ENCODE measurements around the gene CTU2. TPM values are rescaled to one million over a fixed set of nuclear protein-coding genes. Genes with fewer than 3 reads are reported as not detected.

The CTU2 gene
- total and polyA plus RNA-seq, 9 of the 15 experiments (the other 6 are each of a cell fraction or from before 2014, with no cell fraction given): 1.3 to 105 (median 23.2) TPM

DNA sequence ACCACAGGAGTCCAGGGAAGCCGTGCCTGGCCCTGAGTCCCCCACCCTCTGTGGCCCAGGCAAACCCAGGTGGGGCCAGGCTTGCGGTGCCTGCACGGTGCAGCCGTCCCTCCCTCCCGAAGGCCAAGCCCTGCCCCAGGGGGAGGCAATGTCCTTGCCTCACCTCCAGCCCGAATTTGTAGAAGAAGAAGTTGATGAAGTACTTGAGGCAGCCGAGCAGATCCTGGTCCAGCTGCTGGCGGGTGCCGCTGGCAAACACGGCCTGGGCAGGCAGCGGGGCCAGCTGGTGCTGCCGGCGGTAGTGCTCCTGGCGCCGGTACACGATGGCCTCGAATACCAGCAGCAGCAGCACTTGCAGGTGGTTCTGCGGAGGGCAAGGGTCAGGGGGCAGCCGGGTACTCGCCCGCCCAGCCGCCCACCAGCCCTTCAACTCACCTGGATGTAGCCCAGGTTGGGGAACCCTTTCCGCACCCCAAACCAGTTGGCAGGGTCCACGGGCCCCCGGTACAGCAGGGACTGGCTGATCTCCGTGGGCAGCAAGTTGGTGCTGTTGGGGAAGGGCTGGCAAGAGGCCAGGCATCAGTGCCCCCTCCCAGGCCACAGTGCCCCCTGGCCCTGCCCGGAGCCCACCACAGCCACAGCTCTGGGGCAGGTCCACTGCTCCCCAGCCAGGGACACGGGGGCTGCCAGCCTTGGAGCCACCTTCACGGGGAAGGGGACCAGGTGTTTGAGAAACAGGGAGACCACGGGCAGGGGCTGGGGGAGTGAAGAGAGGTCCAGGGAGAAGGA, 26.1 kb downstream of the CTU2 start:
- no peaks in the 10 kb centered on the region for H3K9me3 ChIP-seq (replicated peaks; ENCODE audit: control insufficient read depth, insufficient read depth, low read depth, low read length)
- no peak overlapping the region for H3K4me3 ChIP-seq
- POLR2A ChIA-PET: no interaction called here
- DNase-seq (ENCODE audit: extremely low read depth in 1 of 4, low spot score in 3 of 4) (no peak), FAIRE-seq (no peak), ATAC-seq (peak; percentile 30; the same call in 2 of the 3 replicates)
- no peaks in the 10 kb centered on the region for H3K9me1 ChIP-seq (ENCODE audit: control insufficient read depth, insufficient read depth, low read length)
- H3K9ac ChIP-seq (ENCODE audit: insufficient read depth in 1 of 2, low read depth in 2 of 2, low read length in 2 of 2): no peak overlapping the region
- H3K4me2 ChIP-seq (ENCODE audit: insufficient read depth, low read length): no peak overlapping the region
- no peak overlapping the region for H3K27ac ChIP-seq (ENCODE audit: extremely low read depth, low read depth, low read length)
- intact Hi-C loops (cut with micrococcal nuclease): no loop called here
- H3K4me1 ChIP-seq (replicated peaks in 1 of 2; ENCODE audit: control insufficient read depth in 2 of 2, insufficient read depth in 2 of 2, low read length in 2 of 2): peaks cover 0 to 73% of the 10 kb centered on the region in 2 experiments; a peak in 2 of 5 replicates
- peaks cover 7% of the 10 kb centered on the region; the same call in 2 of the 3 replicates for H3K79me2 ChIP-seq (ENCODE audit: control insufficient read depth, insufficient read depth, low read length)
- 84% methylated on average over 26 of the region's 30 CpGs for WGBS (ENCODE audit: insufficient coverage, low coverage, missing lambda C conversion rate)
- H3K27me3 ChIP-seq (ENCODE audit: control insufficient read depth in 2 of 2, insufficient read depth in 2 of 2, low read length in 2 of 2): no peaks in the 10 kb centered on the region
- no TSS peak for BruUV-seq (replicated peaks)
- in situ Hi-C loops (cut with MboI): no loop called here
- no peak overlapping the region for H2AFZ ChIP-seq (ENCODE audit: low read depth, low read length)
- peaks cover 85% of the 10 kb centered on the region for H3K36me3 ChIP-seq (ENCODE audit: control insufficient read depth, insufficient read depth, low read length)
- peaks cover 8% of the 10 kb centered on the region for H4K20me1 ChIP-seq (replicated peaks; ENCODE audit: control insufficient read depth, insufficient read depth, low read length)
- CTCF ChIA-PET (ENCODE audit: low intra/inter-chr PET ratio): interaction anchor here (0.6 kb wide), 1 partner anchor 16 kb away, joined by 3 read pairs; no protein-coding TSS in a partner anchor
- TF ChIP-seq NR4A1 (CRISPR knock-in tag; IDR thresholded peaks at IDR 0.05) (no peak), NR4A1 (tag; IDR thresholded peaks at IDR 0.05) (no peak), NR2F6 (CRISPR knock-in tag; IDR thresholded peaks at IDR 0.05) (no peak), PHB2 (IDR thresholded peaks at IDR 0.05; ENCODE audit: low read depth) (no peak), ZNF551 (CRISPR knock-in tag; IDR thresholded peaks at IDR 0.05) (no peak), ZFX (CRISPR knock-in tag; IDR thresholded peaks at IDR 0.05) (peak; percentile 28; the same call in 1 of the 2 replicates), ZNF354B (CRISPR knock-in tag; IDR thresholded peaks at IDR 0.05) (no peak), POLR2G (IDR thresholded peaks at IDR 0.05; ENCODE audit: low read depth, low read length) (peak; percentile 60; the same call in 1 of the 2 replicates), NONO (IDR thresholded peaks at IDR 0.05; ENCODE audit: low read depth in 2 of 2, low read length in 1 of 2) (no peak), SIRT6 (IDR thresholded peaks at IDR 0.05; ENCODE audit: low read depth, low read length) (no peak), NFIC (IDR thresholded peaks at IDR 0.05) (peak; percentile 44; the same call in 1 of the 2 replicates), ZNF282 (CRISPR knock-in tag; IDR thresholded peaks at IDR 0.05) (no peak), YBX1 (IDR thresholded peaks at IDR 0.05) (no peak)
- TF ChIP-seq, protein P1, sequence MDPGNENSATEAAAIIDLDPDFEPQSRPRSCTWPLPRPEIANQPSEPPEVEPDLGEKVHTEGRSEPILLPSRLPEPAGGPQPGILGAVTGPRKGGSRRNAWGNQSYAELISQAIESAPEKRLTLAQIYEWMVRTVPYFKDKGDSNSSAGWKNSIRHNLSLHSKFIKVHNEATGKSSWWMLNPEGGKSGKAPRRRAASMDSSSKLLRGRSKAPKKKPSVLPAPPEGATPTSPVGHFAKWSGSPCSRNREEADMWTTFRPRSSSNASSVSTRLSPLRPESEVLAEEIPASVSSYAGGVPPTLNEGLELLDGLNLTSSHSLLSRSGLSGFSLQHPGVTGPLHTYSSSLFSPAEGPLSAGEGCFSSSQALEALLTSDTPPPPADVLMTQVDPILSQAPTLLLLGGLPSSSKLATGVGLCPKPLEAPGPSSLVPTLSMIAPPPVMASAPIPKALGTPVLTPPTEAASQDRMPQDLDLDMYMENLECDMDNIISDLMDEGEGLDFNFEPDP (CRISPR knock-in tag; IDR thresholded peaks at IDR 0.05): no peak
- TF ChIP-seq, protein P2, sequence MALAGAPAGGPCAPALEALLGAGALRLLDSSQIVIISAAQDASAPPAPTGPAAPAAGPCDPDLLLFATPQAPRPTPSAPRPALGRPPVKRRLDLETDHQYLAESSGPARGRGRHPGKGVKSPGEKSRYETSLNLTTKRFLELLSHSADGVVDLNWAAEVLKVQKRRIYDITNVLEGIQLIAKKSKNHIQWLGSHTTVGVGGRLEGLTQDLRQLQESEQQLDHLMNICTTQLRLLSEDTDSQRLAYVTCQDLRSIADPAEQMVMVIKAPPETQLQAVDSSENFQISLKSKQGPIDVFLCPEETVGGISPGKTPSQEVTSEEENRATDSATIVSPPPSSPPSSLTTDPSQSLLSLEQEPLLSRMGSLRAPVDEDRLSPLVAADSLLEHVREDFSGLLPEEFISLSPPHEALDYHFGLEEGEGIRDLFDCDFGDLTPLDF (CRISPR knock-in tag; IDR thresholded peaks at IDR 0.05): no peak
- TF ChIP-seq, protein P3, sequence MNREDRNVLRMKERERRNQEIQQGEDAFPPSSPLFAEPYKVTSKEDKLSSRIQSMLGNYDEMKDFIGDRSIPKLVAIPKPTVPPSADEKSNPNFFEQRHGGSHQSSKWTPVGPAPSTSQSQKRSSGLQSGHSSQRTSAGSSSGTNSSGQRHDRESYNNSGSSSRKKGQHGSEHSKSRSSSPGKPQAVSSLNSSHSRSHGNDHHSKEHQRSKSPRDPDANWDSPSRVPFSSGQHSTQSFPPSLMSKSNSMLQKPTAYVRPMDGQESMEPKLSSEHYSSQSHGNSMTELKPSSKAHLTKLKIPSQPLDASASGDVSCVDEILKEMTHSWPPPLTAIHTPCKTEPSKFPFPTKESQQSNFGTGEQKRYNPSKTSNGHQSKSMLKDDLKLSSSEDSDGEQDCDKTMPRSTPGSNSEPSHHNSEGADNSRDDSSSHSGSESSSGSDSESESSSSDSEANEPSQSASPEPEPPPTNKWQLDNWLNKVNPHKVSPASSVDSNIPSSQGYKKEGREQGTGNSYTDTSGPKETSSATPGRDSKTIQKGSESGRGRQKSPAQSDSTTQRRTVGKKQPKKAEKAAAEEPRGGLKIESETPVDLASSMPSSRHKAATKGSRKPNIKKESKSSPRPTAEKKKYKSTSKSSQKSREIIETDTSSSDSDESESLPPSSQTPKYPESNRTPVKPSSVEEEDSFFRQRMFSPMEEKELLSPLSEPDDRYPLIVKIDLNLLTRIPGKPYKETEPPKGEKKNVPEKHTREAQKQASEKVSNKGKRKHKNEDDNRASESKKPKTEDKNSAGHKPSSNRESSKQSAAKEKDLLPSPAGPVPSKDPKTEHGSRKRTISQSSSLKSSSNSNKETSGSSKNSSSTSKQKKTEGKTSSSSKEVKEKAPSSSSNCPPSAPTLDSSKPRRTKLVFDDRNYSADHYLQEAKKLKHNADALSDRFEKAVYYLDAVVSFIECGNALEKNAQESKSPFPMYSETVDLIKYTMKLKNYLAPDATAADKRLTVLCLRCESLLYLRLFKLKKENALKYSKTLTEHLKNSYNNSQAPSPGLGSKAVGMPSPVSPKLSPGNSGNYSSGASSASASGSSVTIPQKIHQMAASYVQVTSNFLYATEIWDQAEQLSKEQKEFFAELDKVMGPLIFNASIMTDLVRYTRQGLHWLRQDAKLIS (CRISPR knock-in tag; IDR thresholded peaks at IDR 0.05): no peak
